Mammary epithelial cell (primary cell): ENCODE results near the gene CDCA8.

Experiments
- EZH2 ChIP-seq: IDR thresholded peaks from 2 replicates; pipeline ENCODE4 v1.6.1; 2012; ENCODE audit warnings: low read length, inconsistent platforms, borderline replicate concordance
- TF ChIP-seq, protein P1 (sequence below), 2 donors: IDR thresholded peaks in 1 of 2; conservative IDR thresholded peaks in 1 of 2; 2 replicates each; pipeline ENCODE4 v1.5.1; 2011 to 2012; ENCODE audit warnings: inconsistent platforms in 2 of 2, low read length in 2 of 2, mild to moderate bottlenecking in 2 of 2, control low read depth in 1 of 2, low read depth in 1 of 2; ENCODE audit not compliant: insufficient read depth in 1 of 2; ENCODE audit errors: extremely low read depth in 1 of 2

GRCh38 chr1:37671261-37671660 is 21.1 kb upstream of the CDCA8 start:
- TF ChIP-seq, protein P1, sequence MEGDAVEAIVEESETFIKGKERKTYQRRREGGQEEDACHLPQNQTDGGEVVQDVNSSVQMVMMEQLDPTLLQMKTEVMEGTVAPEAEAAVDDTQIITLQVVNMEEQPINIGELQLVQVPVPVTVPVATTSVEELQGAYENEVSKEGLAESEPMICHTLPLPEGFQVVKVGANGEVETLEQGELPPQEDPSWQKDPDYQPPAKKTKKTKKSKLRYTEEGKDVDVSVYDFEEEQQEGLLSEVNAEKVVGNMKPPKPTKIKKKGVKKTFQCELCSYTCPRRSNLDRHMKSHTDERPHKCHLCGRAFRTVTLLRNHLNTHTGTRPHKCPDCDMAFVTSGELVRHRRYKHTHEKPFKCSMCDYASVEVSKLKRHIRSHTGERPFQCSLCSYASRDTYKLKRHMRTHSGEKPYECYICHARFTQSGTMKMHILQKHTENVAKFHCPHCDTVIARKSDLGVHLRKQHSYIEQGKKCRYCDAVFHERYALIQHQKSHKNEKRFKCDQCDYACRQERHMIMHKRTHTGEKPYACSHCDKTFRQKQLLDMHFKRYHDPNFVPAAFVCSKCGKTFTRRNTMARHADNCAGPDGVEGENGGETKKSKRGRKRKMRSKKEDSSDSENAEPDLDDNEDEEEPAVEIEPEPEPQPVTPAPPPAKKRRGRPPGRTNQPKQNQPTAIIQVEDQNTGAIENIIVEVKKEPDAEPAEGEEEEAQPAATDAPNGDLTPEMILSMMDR (conservative IDR thresholded peaks at IDR 0.05 in 1 of 2, IDR thresholded peaks at IDR 0.05 in 1 of 2; ENCODE audit: extremely low read depth in 1 of 2, insufficient read depth in 1 of 2, low read depth in 1 of 2, low read length in 2 of 2) = no peak
- no peak for TF ChIP-seq EZH2
